ACC112 (cell line): ENCODE results near the gene LRRC8B.

Experiments
- H2AFZ ChIP-seq: fragments of 200-600 bp; sonication (generic); one replicate; pipeline ENCODE4 v1.6.0; 2017; ENCODE audit warnings: antibody characterized with exemption, low read length; ENCODE audit not compliant: unreplicated experiment
- H3K27ac ChIP-seq: fragments of 200-600 bp; sonication (generic); 2 replicates; pipeline ENCODE4 v1.5.1; 2014; ENCODE audit warnings: low read depth, mild to moderate bottlenecking, antibody characterized with exemption, low read length, moderate library complexity
- H3K27me3 ChIP-seq: fragments of 200-600 bp; sonication (generic); 2 replicates; pipeline ENCODE4 v1.6.1; 2014; ENCODE audit warnings: mild to moderate bottlenecking, antibody characterized with exemption, low read length, moderate library complexity, mixed read lengths; ENCODE audit not compliant: insufficient read depth
- H3K36me3 ChIP-seq: fragments of 200-600 bp; sonication (generic); 2 replicates; pipeline ENCODE4 v1.6.1; 2016; ENCODE audit warnings: mild to moderate bottlenecking, antibody characterized with exemption, low read length, moderate library complexity, mixed read lengths; ENCODE audit not compliant: insufficient read depth
- H3K4me1 ChIP-seq: fragments of 200-600 bp; sonication (generic); one replicate; pipeline ENCODE4 v1.6.1; 2016; ENCODE audit warnings: low read length, mixed read lengths; ENCODE audit not compliant: insufficient read depth, unreplicated experiment, control insufficient read depth
- H3K4me3 ChIP-seq: fragments of 200-600 bp; sonication (generic); 2 replicates; pipeline ENCODE4 v1.5.1; 2014; ENCODE audit warnings: mild to moderate bottlenecking, low read depth, low read length
- H3K79me2 ChIP-seq: fragments of 200-600 bp; sonication (generic); one replicate; pipeline ENCODE4 v1.6.0; 2016; ENCODE audit warnings: low read length; ENCODE audit not compliant: control insufficient read depth, unreplicated experiment, insufficient read depth

Gene LRRC8B

DNA sequence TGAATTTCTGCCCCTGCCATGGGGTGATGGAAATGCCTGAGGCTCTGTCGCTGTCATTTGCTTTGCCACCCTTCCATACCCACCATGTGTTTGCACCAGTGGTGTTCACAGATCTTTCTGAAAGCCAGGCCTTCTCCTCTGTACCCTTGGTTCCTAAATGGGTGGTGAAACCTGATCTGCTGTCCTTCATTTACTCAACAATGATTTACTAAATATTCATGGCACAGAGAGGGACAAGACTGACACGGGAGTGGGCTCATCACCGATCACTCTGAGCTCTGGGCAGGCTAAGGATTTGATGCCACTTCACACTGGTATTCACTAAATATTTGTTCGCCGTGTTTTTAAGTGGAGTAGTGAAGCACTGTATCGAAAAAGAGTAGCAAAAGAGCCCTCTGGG is 40.9 kb downstream of the LRRC8B start:
- H3K79me2 ChIP-seq: no peaks in the 10 kb centered on the region
- no peak overlapping the region for H2AFZ ChIP-seq
- no peak overlapping the region for H3K27ac ChIP-seq
- peaks cover 4% of the 10 kb centered on the region for H3K4me1 ChIP-seq
- H3K4me3 ChIP-seq: no peak overlapping the region
- H3K27me3 ChIP-seq: no peaks in the 10 kb centered on the region
- no peaks in the 10 kb centered on the region for H3K36me3 ChIP-seq

DNA sequence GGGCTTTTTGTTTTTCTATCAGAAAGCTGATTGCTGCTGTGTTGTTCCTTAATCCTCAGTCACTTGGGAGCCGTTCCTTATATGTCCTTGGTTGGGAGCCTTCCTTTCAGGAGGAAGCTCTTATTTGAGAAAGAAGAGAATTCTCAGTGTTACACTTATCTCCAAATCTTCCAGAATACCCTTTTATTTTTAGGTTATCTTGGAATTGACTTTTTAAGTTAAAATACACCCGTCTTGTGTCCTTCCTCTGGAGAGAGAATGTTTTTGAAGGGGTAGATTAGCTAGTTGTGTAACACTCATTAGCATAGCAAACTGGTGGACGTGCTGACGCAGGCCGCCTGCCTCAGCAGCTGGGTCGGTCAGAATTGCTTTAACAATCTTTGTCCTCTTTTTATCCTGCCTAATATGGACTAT is 42.1 kb downstream of the LRRC8B start:
- Histone ChIP-seq H3K27ac (no peak overlapping the region), H3K4me3 (no peak overlapping the region), H3K79me2 (no peaks in the 10 kb centered on the region)

DNA sequence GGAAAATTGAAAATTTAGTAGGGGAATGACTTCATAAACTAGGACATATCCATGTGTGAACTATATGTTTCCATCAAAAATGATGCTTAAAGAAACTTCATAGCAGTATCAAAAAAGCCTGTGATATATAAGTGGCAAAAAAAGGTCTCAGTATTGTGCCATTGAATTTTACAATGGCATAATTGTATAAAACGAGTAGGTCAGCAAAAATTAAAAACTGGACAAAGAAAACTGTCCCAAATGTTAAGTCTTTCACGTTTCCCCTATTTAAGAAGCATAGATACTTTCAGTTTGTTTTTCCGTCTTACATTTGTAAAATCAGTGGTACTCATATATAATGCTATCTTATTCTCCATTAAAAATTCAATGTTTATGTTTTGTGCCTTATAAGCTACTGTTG is 43.2 kb downstream of the LRRC8B start:
- Histone ChIP-seq H3K27ac (no peak overlapping the region), H3K36me3 (no peaks in the 10 kb centered on the region), H3K27me3 (no peaks in the 10 kb centered on the region), H3K79me2 (no peaks in the 10 kb centered on the region), H2AFZ (no peak overlapping the region), H3K4me3 (peak overlapping the region; percentile 61), H3K4me1 (peaks cover 4% of the 10 kb centered on the region)

More for the DNA sequence above, 42.1 kb downstream of the LRRC8B start:
- no peaks in the 10 kb centered on the region for H3K27me3 ChIP-seq
- peak overlapping the region; percentile 15 for H2AFZ ChIP-seq
- no peaks in the 10 kb centered on the region for H3K36me3 ChIP-seq
- peaks cover 4% of the 10 kb centered on the region for H3K4me1 ChIP-seq

DNA sequence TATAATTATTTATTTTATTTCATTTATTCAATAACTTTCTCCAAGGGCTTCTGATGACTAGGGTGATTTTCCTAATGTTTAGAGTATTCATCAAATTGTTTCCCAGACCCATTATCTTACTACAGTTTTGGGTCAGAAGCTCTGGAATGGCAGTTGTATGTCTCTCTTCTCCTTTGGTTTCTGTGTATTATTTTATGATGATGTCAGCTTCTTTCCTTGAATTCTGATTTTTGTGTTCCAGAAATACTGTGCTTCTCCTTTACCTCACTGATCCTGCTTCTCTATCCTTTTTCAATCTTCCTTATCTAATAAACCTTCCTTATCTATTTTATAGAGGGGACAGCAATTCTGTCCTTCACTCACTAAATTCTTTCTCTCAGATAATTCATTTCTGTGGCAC is 48.8 kb downstream of the LRRC8B start:
- Histone ChIP-seq H3K4me1 (peaks cover under 1% of the 10 kb centered on the region), H3K4me3 (no peak overlapping the region), H2AFZ (no peak overlapping the region), H3K27me3 (no peaks in the 10 kb centered on the region), H3K36me3 (no peaks in the 10 kb centered on the region), H3K79me2 (no peaks in the 10 kb centered on the region), H3K27ac (no peak overlapping the region)

DNA sequence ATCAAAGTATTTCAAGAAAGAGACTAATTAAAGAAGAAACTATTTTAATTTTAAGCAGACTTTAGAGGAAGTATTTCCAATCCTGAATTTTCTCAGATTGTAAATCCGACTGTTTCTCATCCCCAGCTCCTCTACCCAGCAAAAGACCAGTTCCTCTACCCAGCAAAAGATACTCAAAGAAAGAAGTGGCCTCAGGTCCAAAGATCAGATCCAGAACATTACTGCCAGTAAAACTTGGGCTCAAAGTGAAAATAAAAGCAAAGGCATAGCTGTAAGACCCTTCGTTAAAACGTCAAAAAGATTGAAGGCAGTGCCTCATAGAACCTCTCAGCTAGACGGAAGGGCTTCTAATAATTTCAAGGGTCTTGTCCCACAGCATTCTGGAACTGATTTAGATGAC is 50.0 kb downstream of the LRRC8B start:
- no peaks in the 10 kb centered on the region for H3K4me1 ChIP-seq
- no peak overlapping the region for H2AFZ ChIP-seq
- no peak overlapping the region for H3K27ac ChIP-seq
- H3K79me2 ChIP-seq: no peaks in the 10 kb centered on the region
- H3K36me3 ChIP-seq: no peaks in the 10 kb centered on the region
- H3K4me3 ChIP-seq: no peak overlapping the region
- no peaks in the 10 kb centered on the region for H3K27me3 ChIP-seq

DNA sequence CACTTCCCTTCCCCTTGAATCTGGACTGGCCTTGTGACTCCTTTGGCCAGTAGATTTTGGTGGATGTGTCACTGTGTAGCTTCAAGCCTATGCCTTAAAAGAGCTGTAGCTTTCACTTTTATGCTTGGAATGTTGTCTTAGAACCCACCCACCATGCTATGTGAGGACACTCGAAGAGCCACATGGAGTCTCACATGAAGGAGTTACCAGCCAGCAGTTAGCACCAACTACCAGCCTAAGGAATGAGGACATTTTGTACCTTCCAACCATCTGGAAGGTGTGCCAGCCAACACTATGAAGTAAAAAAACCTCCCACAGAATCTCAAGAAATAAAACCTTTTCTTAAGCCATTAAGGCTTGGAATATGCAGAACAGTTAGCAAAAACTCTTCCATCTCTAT is 50.6 kb downstream of the LRRC8B start:
- no peaks in the 10 kb centered on the region for H3K4me1 ChIP-seq
- H3K27ac ChIP-seq: no peak overlapping the region
- H3K79me2 ChIP-seq: no peaks in the 10 kb centered on the region
- no peaks in the 10 kb centered on the region for H3K27me3 ChIP-seq
- H3K36me3 ChIP-seq: no peaks in the 10 kb centered on the region
- no peak overlapping the region for H2AFZ ChIP-seq
- no peak overlapping the region for H3K4me3 ChIP-seq

DNA sequence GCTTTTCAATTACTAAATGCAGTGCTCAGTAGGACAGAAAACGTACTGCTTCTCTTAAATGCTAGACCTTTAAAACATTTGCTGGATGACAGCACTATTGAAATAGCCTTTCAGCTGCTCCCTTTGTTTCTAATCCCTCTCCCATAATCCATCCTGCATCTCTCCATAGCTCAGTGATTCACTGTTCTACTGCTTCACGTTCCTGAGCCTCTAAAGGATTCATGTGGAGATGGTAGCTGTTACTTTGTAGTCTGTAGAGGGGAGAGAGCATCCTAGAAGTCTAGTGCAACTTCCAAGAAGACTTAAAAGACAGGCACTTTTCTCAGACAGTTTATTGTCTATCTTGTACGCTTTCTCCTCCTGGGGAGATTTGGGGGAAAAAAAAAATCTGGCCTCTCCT is 51.4 kb downstream of the LRRC8B start:
- Histone ChIP-seq H3K4me3 (no peak overlapping the region), H2AFZ (no peak overlapping the region), H3K4me1 (no peaks in the 10 kb centered on the region), H3K36me3 (no peaks in the 10 kb centered on the region), H3K79me2 (no peaks in the 10 kb centered on the region), H3K27ac (no peak overlapping the region), H3K27me3 (no peaks in the 10 kb centered on the region)

DNA sequence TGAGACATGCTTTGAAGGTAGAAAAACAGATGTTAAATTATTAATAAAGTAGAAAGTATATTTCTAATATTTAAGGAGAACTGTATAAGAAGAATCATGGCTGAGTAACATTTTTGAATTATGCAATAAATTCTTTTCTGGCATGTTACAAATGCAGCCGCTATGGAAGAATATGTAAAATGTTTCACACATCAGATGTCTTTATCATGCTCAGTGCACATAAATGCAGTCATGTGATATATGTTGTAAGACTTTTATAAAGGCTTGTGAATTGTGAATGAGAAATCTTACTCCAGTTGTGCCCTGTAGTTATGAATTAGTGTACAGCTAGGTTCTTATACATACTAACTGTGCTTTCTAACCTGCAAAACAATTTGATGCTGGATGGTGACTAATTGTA is 53.5 kb downstream of the LRRC8B start:
- H3K4me3 ChIP-seq: no peak overlapping the region
- no peaks in the 10 kb centered on the region for H3K4me1 ChIP-seq
- H3K27ac ChIP-seq: no peak overlapping the region
- H3K36me3 ChIP-seq: no peaks in the 10 kb centered on the region
- no peaks in the 10 kb centered on the region for H3K79me2 ChIP-seq
- no peaks in the 10 kb centered on the region for H3K27me3 ChIP-seq
- H2AFZ ChIP-seq: no peak overlapping the region

DNA sequence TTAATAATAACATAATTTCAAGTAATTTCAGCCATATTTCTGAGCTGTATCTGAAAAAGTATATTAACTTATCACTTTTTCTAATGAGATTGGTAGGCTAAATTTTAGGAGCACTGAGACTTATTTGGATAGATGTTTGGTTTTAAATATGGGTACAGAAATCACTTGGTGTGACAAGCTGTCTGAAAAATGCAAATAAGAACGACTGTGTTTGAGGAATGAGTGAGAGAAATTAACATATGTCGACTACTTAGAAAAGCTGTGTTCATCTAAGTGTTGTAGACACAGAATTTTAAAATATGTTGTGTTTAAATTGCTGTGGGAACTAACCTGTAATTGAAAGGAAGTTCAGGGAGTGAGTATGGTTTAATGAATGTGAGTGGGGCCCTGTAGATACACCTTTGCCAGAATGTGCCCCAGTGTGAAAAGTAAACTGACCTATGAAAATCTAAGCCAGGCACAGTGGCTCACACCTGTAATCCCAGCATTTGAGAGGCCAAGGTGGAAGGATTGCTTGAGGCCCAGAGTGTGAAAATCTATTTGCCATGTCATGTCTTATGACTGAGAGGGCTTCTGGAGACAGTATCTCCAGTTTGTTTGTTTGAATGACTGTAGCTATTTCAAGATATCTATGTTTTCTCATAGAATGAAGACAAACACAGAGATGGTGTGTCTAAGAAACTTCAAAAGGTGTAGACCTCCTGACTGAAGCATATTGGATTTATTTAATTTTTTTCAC is 54.5 kb downstream of the LRRC8B start:
- H2AFZ ChIP-seq: no peak overlapping the region
- no peaks in the 10 kb centered on the region for H3K36me3 ChIP-seq
- no peak overlapping the region for H3K4me3 ChIP-seq
- no peaks in the 10 kb centered on the region for H3K27me3 ChIP-seq
- no peaks in the 10 kb centered on the region for H3K79me2 ChIP-seq
- H3K27ac ChIP-seq: no peak overlapping the region
- H3K4me1 ChIP-seq: no peaks in the 10 kb centered on the region

DNA sequence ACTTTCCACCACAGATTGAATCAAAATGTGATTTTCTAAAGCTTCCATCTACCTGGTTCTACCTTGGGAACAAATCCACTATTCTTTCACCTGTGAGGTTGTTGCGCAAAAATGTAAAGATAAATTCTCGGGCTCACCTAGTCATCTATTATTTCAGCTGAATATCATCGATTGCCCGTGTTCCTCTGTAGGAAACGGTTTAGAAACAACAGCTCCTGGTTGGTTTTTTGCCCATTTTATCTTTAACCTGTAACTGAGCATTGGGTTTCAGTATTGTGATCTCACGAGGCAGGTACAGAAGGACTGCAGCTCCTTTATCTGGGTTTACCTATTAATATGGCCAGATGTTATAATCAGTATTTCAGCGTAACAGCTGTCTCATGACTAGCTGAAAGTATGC is 55.4 kb downstream of the LRRC8B start:
- no peaks in the 10 kb centered on the region for H3K4me1 ChIP-seq
- no peaks in the 10 kb centered on the region for H3K27me3 ChIP-seq
- no peak overlapping the region for H3K4me3 ChIP-seq
- H3K27ac ChIP-seq: no peak overlapping the region
- no peaks in the 10 kb centered on the region for H3K36me3 ChIP-seq
- H3K79me2 ChIP-seq: no peaks in the 10 kb centered on the region
- H2AFZ ChIP-seq: no peak overlapping the region

DNA sequence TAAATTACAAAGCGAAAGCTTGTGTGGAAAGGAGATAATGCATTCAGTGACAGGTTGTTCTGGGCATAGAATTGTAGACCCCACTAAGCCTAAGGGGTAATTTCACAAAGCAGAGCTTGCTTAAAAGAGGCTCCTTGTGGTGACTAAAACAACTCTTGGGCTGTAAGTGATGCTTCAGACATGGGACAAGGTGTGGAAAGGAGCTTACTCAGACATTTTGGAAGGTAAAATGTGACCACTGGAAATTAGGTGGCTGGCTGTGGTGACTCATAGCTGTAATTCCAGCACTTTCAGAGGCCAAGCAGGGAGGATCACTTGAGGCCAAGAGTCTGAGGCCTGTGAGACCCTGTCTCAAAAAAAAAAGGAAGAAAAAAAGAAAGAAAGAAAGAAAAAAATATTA is 57.2 kb downstream of the LRRC8B start:
- no peak overlapping the region for H3K4me3 ChIP-seq
- H3K36me3 ChIP-seq: no peaks in the 10 kb centered on the region
- no peaks in the 10 kb centered on the region for H3K79me2 ChIP-seq
- no peaks in the 10 kb centered on the region for H3K4me1 ChIP-seq
- H3K27me3 ChIP-seq: no peaks in the 10 kb centered on the region
- H3K27ac ChIP-seq: no peak overlapping the region
- H2AFZ ChIP-seq: no peak overlapping the region
